HepG2 (cell line): Measurements from ENCODE around the gene TAF12. TPM values are rescaled to one million over a fixed set of nuclear protein-coding genes. Genes with fewer than 3 reads are reported as not detected.
A peak's percentile ranks its signal among the peaks of the same experiment; 100 is the strongest.

Experiments used
- FOXA1 ChIP-seq, 2 experiments: fragments of 450-650 bp in 1 of 2; sonication (generic) in 1 of 2; formaldehyde crosslinking in 1 of 2; IDR thresholded peaks; 2 replicates each; pipeline versions ENCODE4 v1.4.0 to v1.6.1; 2016 to 2020; ENCODE audit warnings: missing genetic modification reagents in 1 of 2
- HBP1 ChIP-seq: IDR thresholded peaks from 2 replicates; pipeline ENCODE4 v1.6.1; 2016; ENCODE audit warnings: low read depth, control low read depth
- KLF6 ChIP-seq: IDR thresholded peaks from 2 replicates; pipeline ENCODE4 v1.8.0; 2016; ENCODE audit warnings: missing biosample characterization, missing genetic modification reagents
- MTA1 ChIP-seq: sonication (generic); formaldehyde crosslinking; IDR thresholded peaks from 2 replicates; pipeline ENCODE4 v1.4.0; 2020; ENCODE audit warnings: missing genetic modification reagents, mild to moderate bottlenecking, borderline replicate concordance
- TARDBP ChIP-seq: sonication (generic); formaldehyde crosslinking; IDR thresholded peaks from 2 replicates; pipeline ENCODE4 v1.8.0; 2022; ENCODE audit warnings: mild to moderate bottlenecking, missing genetic modification reagents
- TEAD3 ChIP-seq: optimal IDR thresholded peaks from 2 replicates; pipeline ENCODE3; 2016; ENCODE audit warnings: borderline replicate concordance
- THAP8 ChIP-seq: sonication (generic); formaldehyde crosslinking; IDR thresholded peaks from 2 replicates; pipeline ENCODE4 v1.5.1; 2020; ENCODE audit warnings: missing genetic modification reagents, mild to moderate bottlenecking, borderline replicate concordance
- ZFP37 ChIP-seq: sonication (generic); formaldehyde crosslinking; IDR thresholded peaks from 2 replicates; pipeline ENCODE4 v1.4.0; 2020; ENCODE audit warnings: missing genetic modification reagents, borderline replicate concordance
- ZKSCAN8 ChIP-seq: IDR thresholded peaks from 2 replicates; pipeline ENCODE4 v1.6.1; 2016; ENCODE audit warnings: borderline replicate concordance, missing genetic modification reagents, missing compliant biosample characterization
- ZNF260 ChIP-seq: sonication (generic); formaldehyde crosslinking; IDR thresholded peaks from 2 replicates; pipeline ENCODE4 v1.4.0; 2020; ENCODE audit warnings: missing genetic modification reagents, low read depth, mild to moderate bottlenecking, borderline replicate concordance
- ZNF605 ChIP-seq: sonication (generic); formaldehyde crosslinking; IDR thresholded peaks from 2 replicates; pipeline ENCODE4 v1.8.0; 2022; ENCODE audit warnings: mild to moderate bottlenecking, missing genetic modification reagents
- ZNF713 ChIP-seq: sonication (generic); formaldehyde crosslinking; IDR thresholded peaks from 2 replicates; pipeline ENCODE4 v1.4.0; 2020; ENCODE audit warnings: mild to moderate bottlenecking, missing genetic modification reagents
- ZSCAN20 ChIP-seq: sonication (generic); formaldehyde crosslinking; IDR thresholded peaks from 2 replicates; pipeline ENCODE4 v1.4.0; 2020; ENCODE audit warnings: missing genetic modification reagents, mild to moderate bottlenecking, borderline replicate concordance
- polyA plus RNA-seq, 8 experiments: library from polyadenylated mRNA; depleted of rRNA in 3 of 8; stranded (reverse) in 7 of 8; unstranded in 1 of 8; fragments of >200 nt; fragmentation: Illumina TruSeq in 4 of 8; extraction: Trizol in 4 of 8; gene quantifications; 2 replicates each; pipeline versions ENCODE4 v1.2.1 to v1.2.3, GENCODE V29; 2011 to 2016; ENCODE audit warnings: low read depth in 4 of 8, missing spikeins in 1 of 8, mixed read lengths in 1 of 8; ENCODE audit not compliant: insufficient read depth in 1 of 8
- total RNA-seq, 5 experiments: library from RNA; depleted of rRNA; stranded (reverse); fragments of >200 nt; fragmentation: Illumina TruSeq; extraction: Trizol; gene quantifications; 2 replicates each; pipeline ENCODE4 v1.2.3, GENCODE V29; 2016; ENCODE audit warnings: low read depth in 1 of 5
- TF ChIP-seq, protein P1 (sequence below): IDR thresholded peaks from 2 replicates; pipeline ENCODE4 v1.6.1; 2016; ENCODE audit warnings: mild to moderate bottlenecking, missing biosample characterization, missing genetic modification reagents
- TF ChIP-seq, protein P2 (sequence below): sonication (generic); formaldehyde crosslinking; IDR thresholded peaks from 2 replicates; pipeline ENCODE4 v1.5.1; 2020; ENCODE audit warnings: mild to moderate bottlenecking, missing genetic modification reagents, borderline replicate concordance
- TF ChIP-seq, protein P3 (sequence below): sonication (generic); formaldehyde crosslinking; IDR thresholded peaks from 2 replicates; pipeline ENCODE4 v1.4.0; 2020; ENCODE audit warnings: mild to moderate bottlenecking, missing genetic modification reagents

TAF12 gene
- total and polyA plus RNA-seq, 2 of the 13 experiments (the other 11 are each of a cell fraction or from before 2014, with no cell fraction given) = 16.3 to 17.1 TPM

DNA sequence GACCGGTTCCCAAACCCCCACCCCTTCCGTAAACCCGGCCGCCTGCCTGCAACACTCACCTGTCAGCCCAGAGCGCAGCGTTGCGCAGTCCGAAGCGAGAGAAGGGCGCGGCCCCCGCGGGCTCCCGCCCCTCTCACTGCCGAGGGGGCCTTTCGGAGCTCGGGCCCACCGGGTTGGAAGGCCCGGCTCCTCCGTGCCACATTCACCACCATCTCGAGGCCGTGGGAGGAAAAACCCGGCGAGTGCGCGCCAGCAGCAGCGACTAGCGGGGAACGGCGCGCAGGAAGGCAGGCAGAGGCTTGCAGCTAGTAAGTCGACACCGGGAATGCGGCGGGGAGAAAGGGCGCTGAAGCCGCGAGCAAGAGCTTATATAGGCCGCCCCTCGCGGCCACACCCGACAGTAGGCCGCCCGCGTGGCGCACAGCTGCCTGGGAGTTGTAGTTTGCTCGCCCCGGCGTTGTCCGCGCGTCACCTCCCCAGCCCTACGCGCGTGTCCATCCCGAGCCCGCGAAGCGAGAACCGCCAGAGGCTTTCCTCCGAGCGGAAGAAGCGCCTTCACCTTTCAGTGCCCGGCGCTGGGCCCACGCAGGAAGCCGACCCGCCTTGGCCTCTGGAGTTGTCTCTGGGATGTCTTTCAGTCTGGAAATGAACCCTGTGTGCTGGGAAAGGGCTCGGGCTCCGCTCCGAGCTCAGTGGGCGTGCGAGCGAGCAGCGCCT is 61.2 kb downstream of the TAF12 start (continued):
- TF ChIP-seq ZKSCAN8 (CRISPR knock-in tag) (peak; percentile 52), ZFP37 (CRISPR knock-in tag) (no peak), TARDBP (peak; percentile 90), HBP1 (CRISPR knock-in tag) (peak; percentile 95), ZNF605 (peak; percentile 84), TEAD3 (peak; percentile 59), ZNF260 (CRISPR knock-in tag) (0 out of 2 replicates have a peak, but pooled peaks have one; percentile 32), ZSCAN20 (no peak; the same call in 1 of the 2 replicates), MTA1 (CRISPR knock-in tag) (peak; percentile 83; the same call in 1 of the 2 replicates), KLF6 (CRISPR knock-in tag) (peak; percentile 97), ZNF713 (CRISPR knock-in tag) (peak; percentile 60; the same call in 1 of the 2 replicates), THAP8 (0 out of 2 replicates have a peak, but pooled peaks have one; percentile 3), FOXA1 (IDR thresholded peaks at IDR 0.05) (no peak), FOXA1 (CRISPR knock-in tag; IDR thresholded peaks at IDR 0.05) (no peak)
- TF ChIP-seq, protein P1, sequence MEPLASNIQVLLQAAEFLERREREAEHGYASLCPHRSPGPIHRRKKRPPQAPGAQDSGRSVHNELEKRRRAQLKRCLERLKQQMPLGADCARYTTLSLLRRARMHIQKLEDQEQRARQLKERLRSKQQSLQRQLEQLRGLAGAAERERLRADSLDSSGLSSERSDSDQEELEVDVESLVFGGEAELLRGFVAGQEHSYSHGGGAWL (CRISPR knock-in tag) = peak; percentile 86; the same call in 1 of the 2 replicates
- TF ChIP-seq, protein P2, sequence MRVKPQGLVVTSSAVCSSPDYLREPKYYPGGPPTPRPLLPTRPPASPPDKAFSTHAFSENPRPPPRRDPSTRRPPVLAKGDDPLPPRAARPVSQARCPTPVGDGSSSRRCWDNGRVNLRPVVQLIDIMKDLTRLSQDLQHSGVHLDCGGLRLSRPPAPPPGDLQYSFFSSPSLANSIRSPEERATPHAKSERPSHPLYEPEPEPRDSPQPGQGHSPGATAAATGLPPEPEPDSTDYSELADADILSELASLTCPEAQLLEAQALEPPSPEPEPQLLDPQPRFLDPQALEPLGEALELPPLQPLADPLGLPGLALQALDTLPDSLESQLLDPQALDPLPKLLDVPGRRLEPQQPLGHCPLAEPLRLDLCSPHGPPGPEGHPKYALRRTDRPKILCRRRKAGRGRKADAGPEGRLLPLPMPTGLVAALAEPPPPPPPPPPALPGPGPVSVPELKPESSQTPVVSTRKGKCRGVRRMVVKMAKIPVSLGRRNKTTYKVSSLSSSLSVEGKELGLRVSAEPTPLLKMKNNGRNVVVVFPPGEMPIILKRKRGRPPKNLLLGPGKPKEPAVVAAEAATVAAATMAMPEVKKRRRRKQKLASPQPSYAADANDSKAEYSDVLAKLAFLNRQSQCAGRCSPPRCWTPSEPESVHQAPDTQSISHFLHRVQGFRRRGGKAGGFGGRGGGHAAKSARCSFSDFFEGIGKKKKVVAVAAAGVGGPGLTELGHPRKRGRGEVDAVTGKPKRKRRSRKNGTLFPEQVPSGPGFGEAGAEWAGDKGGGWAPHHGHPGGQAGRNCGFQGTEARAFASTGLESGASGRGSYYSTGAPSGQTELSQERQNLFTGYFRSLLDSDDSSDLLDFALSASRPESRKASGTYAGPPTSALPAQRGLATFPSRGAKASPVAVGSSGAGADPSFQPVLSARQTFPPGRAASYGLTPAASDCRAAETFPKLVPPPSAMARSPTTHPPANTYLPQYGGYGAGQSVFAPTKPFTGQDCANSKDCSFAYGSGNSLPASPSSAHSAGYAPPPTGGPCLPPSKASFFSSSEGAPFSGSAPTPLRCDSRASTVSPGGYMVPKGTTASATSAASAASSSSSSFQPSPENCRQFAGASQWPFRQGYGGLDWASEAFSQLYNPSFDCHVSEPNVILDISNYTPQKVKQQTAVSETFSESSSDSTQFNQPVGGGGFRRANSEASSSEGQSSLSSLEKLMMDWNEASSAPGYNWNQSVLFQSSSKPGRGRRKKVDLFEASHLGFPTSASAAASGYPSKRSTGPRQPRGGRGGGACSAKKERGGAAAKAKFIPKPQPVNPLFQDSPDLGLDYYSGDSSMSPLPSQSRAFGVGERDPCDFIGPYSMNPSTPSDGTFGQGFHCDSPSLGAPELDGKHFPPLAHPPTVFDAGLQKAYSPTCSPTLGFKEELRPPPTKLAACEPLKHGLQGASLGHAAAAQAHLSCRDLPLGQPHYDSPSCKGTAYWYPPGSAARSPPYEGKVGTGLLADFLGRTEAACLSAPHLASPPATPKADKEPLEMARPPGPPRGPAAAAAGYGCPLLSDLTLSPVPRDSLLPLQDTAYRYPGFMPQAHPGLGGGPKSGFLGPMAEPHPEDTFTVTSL (CRISPR knock-in tag) = peak; percentile 19; the same call in 1 of the 2 replicates
- TF ChIP-seq, protein P3, sequence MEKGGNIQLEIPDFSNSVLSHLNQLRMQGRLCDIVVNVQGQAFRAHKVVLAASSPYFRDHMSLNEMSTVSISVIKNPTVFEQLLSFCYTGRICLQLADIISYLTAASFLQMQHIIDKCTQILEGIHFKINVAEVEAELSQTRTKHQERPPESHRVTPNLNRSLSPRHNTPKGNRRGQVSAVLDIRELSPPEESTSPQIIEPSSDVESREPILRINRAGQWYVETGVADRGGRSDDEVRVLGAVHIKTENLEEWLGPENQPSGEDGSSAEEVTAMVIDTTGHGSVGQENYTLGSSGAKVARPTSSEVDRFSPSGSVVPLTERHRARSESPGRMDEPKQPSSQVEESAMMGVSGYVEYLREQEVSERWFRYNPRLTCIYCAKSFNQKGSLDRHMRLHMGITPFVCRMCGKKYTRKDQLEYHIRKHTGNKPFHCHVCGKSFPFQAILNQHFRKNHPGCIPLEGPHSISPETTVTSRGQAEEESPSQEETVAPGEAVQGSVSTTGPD = no peak; the same call in 1 of the 2 replicates
